ENCODE measurements around the gene AFF3.

DNA sequence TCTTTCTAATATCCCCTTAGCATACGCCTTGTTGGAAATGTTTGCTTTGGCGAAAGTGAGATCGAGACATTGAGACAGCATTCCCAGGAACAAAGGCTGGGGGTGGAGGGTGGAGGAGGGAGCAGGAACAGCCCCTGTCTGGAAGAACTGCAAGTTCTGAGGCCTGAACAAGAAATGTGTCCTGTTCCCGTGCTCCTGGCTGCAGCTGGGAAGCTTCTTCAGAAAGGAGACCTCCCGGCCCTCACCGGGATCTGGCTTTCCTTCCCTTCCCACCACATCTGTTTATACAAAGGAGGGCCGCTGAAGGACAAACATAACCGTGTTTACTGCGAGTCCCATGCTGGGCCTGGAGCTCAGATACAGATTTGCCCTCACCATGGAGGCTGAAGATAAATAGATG lies 35.9 kb downstream of the AFF3 start:
- TF ChIP-seq RNF2 (IDR thresholded peaks at IDR 0.05; ENCODE audit: borderline replicate concordance, low read depth, low read length, missing control alignments, poor library complexity, severe bottlenecking): no peak
- TF ChIP-seq, protein P1, sequence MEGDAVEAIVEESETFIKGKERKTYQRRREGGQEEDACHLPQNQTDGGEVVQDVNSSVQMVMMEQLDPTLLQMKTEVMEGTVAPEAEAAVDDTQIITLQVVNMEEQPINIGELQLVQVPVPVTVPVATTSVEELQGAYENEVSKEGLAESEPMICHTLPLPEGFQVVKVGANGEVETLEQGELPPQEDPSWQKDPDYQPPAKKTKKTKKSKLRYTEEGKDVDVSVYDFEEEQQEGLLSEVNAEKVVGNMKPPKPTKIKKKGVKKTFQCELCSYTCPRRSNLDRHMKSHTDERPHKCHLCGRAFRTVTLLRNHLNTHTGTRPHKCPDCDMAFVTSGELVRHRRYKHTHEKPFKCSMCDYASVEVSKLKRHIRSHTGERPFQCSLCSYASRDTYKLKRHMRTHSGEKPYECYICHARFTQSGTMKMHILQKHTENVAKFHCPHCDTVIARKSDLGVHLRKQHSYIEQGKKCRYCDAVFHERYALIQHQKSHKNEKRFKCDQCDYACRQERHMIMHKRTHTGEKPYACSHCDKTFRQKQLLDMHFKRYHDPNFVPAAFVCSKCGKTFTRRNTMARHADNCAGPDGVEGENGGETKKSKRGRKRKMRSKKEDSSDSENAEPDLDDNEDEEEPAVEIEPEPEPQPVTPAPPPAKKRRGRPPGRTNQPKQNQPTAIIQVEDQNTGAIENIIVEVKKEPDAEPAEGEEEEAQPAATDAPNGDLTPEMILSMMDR (IDR thresholded peaks at IDR 0.05; ENCODE audit: control extremely low read depth in 1 of 3, insufficient read depth in 1 of 3, low read depth in 1 of 3, low read length in 3 of 3): no peak
- TF ChIP-seq POLR2A (IDR thresholded peaks at IDR 0.05; ENCODE audit: control extremely low read depth in 1 of 2, low read depth in 2 of 2, low read length in 2 of 2): no peak
- no peak for TF ChIP-seq BCL11A (IDR thresholded peaks at IDR 0.05; ENCODE audit: low read depth in 2 of 2, low read length in 2 of 2)
